Mesenchymal stem cell (in vitro differentiated cells and primary cell): Measurements from ENCODE around the gene YIF1A.

Experiments used
- DNase-seq: peaks from one replicate; pipeline ENCODE4 v3.0.0-alpha.2; 2013
- H2AFZ ChIP-seq: one replicate; pipeline ENCODE4 v1.6.1; 2013; ENCODE audit warnings: low read depth, mild to moderate bottlenecking, control low read depth, inconsistent platforms, low read length, moderate library complexity
- H2AK5ac ChIP-seq: 2 replicates; pipeline ENCODE4 v1.6.1; 2013; ENCODE audit warnings: low read length, moderate library complexity, mild to moderate bottlenecking, inconsistent platforms; ENCODE audit not compliant: severe bottlenecking
- H2BK120ac ChIP-seq: one replicate; pipeline ENCODE4 v1.6.1; 2013; ENCODE audit warnings: low read depth, mild to moderate bottlenecking, inconsistent platforms, low read length, moderate library complexity
- H2BK12ac ChIP-seq, 2 experiments: one replicate each; pipeline ENCODE4 v1.6.1; 2013; ENCODE audit warnings: inconsistent platforms in 2 of 2, low read length in 2 of 2, mild to moderate bottlenecking in 2 of 2, moderate library complexity in 2 of 2, control low read depth in 1 of 2
- H2BK15ac ChIP-seq: one replicate; pipeline ENCODE4 v1.6.1; 2013; ENCODE audit warnings: mild to moderate bottlenecking, low read depth, inconsistent platforms; ENCODE audit not compliant: poor library complexity, severe bottlenecking
- H2BK5ac ChIP-seq: 2 replicates; pipeline ENCODE4 v1.6.1; 2013; ENCODE audit warnings: low read depth, mild to moderate bottlenecking, low read length, control low read depth, inconsistent platforms; ENCODE audit not compliant: poor library complexity, severe bottlenecking
- H3K14ac ChIP-seq, 2 experiments: one replicate each; pipeline ENCODE4 v1.6.1; 2013; ENCODE audit warnings: inconsistent platforms in 2 of 2, low read length in 2 of 2, control low read depth in 1 of 2, mild to moderate bottlenecking in 1 of 2, moderate library complexity in 1 of 2
- H3K18ac ChIP-seq, 2 experiments: one replicate each; pipeline ENCODE4 v1.6.1; 2013; ENCODE audit warnings: inconsistent platforms in 2 of 2, low read length in 2 of 2, control low read depth in 1 of 2, low read depth in 1 of 2, mild to moderate bottlenecking in 1 of 2
- H3K23ac ChIP-seq, 2 experiments: one replicate each; pipeline ENCODE4 v1.6.1; 2013; ENCODE audit warnings: inconsistent platforms in 2 of 2, low read length in 2 of 2, mild to moderate bottlenecking in 2 of 2, moderate library complexity in 2 of 2, control low read depth in 1 of 2
- H3K27ac ChIP-seq: 2 replicates; pipeline ENCODE4 v1.5.1; 2013; ENCODE audit warnings: mild to moderate bottlenecking, moderate library complexity, low read length, control low read depth, inconsistent platforms; ENCODE audit not compliant: poor library complexity, severe bottlenecking
- H3K27me3 ChIP-seq, 2 experiments: 2 replicates each; pipeline versions ENCODE4 v1.6.1 to v1.7.0; 2013; ENCODE audit warnings: low read length in 2 of 2, mild to moderate bottlenecking in 2 of 2, moderate library complexity in 2 of 2, control low read depth in 1 of 2, inconsistent platforms in 1 of 2; ENCODE audit not compliant: control insufficient read depth in 1 of 2, insufficient read depth in 1 of 2
- H3K36me3 ChIP-seq, 2 experiments: 2 replicates each; pipeline versions ENCODE4 v1.6.1 to v1.7.0; 2013; ENCODE audit warnings: low read length in 2 of 2, control low read depth in 1 of 2, inconsistent platforms in 1 of 2, low read depth in 1 of 2, mild to moderate bottlenecking in 1 of 2; ENCODE audit not compliant: insufficient read depth in 2 of 2, control insufficient read depth in 1 of 2
- H3K4ac ChIP-seq, 2 experiments: one replicate each; pipeline ENCODE4 v1.6.1; 2013; ENCODE audit warnings: inconsistent platforms in 2 of 2, low read length in 2 of 2, mild to moderate bottlenecking in 2 of 2, moderate library complexity in 2 of 2, control low read depth in 1 of 2, low read depth in 1 of 2
- H3K4me1 ChIP-seq: 2 replicates; pipeline ENCODE4 v1.6.1; 2013; ENCODE audit warnings: low read depth, low read length, control low read depth; ENCODE audit not compliant: control insufficient read depth, insufficient read depth
- H3K4me2 ChIP-seq: 2 replicates; pipeline ENCODE4 v1.6.1; 2013; ENCODE audit warnings: low read length, mild to moderate bottlenecking, inconsistent platforms; ENCODE audit not compliant: poor library complexity, severe bottlenecking
- H3K4me3 ChIP-seq, 2 experiments: 2 replicates each; pipeline versions ENCODE4 v1.5.1 to v1.7.0; 2013; ENCODE audit warnings: low read length in 2 of 2, mild to moderate bottlenecking in 2 of 2, control low read depth in 1 of 2, low read depth in 1 of 2; ENCODE audit not compliant: insufficient read depth in 1 of 2
- H3K79me1 ChIP-seq: replicated peaks from 2 replicates; pipeline ENCODE4 v1.6.1; 2013; ENCODE audit warnings: mild to moderate bottlenecking, control low read depth, low read length, inconsistent platforms; ENCODE audit not compliant: poor library complexity, severe bottlenecking
- H3K9ac ChIP-seq: 2 replicates; pipeline ENCODE4 v1.7.0; 2013; ENCODE audit warnings: mild to moderate bottlenecking, low read length, moderate library complexity
- H3K9me3 ChIP-seq: 2 replicates; pipeline ENCODE4 v1.7.0; 2013; ENCODE audit warnings: mild to moderate bottlenecking, low read length; ENCODE audit not compliant: control insufficient read depth
- H4K8ac ChIP-seq: one replicate; pipeline ENCODE4 v1.6.1; 2013; ENCODE audit warnings: inconsistent platforms, mild to moderate bottlenecking, low read length, moderate library complexity
- H4K91ac ChIP-seq: one replicate; pipeline ENCODE4 v1.6.1; 2013; ENCODE audit warnings: mild to moderate bottlenecking, low read length, inconsistent platforms
- WGBS: methylation state at CpG from one replicate; pipeline ENCODE4 v1.1.7; 2013; ENCODE audit warnings: mixed read lengths; 5-methylcytosine and 5-hydroxymethylcytosine counted together

Gene YIF1A

GRCh38 chr11:66281001-66281400 is 7.9 kb downstream of the YIF1A start:
- Histone ChIP-seq H3K9ac (no peak overlapping the region), H3K36me3 (peaks cover 32 to 43% of the 10 kb centered on the region in 2 experiments), H4K91ac (no peak overlapping the region), H2BK120ac (no peak overlapping the region), H3K4me1 (peaks cover 37% of the 10 kb centered on the region), H3K23ac (no peak overlapping the region), H3K9me3 (no peaks in the 10 kb centered on the region), H3K4me3 (no peak overlapping the region), H3K4ac (no peak overlapping the region), H2BK5ac (no peak overlapping the region), H2BK15ac (no peak overlapping the region), H3K79me1 (peaks cover 20% of the 10 kb centered on the region), H3K18ac (no peak overlapping the region), H4K8ac (no peak overlapping the region), H2AK5ac (no peak overlapping the region), H2BK12ac (no peak overlapping the region), H3K27me3 (peaks cover 7 to 13% of the 10 kb centered on the region in 2 experiments), H3K4me2 (no peak overlapping the region), H3K27ac (no peak overlapping the region), H3K14ac (no peak overlapping the region), H2AFZ (no peak overlapping the region)
- WGBS = 71% methylated on average over 5 of the region's 6 CpGs
- peak; percentile 32 for DNase-seq

GRCh38 chr11:66280428-66280827 is 8.5 kb downstream of the YIF1A start:
- Histone ChIP-seq H2BK120ac (no peak overlapping the region), H2BK15ac (no peak overlapping the region), H2AK5ac (no peak overlapping the region), H4K8ac (no peak overlapping the region), H4K91ac (no peak overlapping the region), H3K27me3 (peaks cover 7 to 13% of the 10 kb centered on the region in 2 experiments), H3K27ac (no peak overlapping the region), H3K9me3 (no peaks in the 10 kb centered on the region), H2BK12ac (no peak overlapping the region), H2BK5ac (no peak overlapping the region), H2AFZ (no peak overlapping the region), H3K4me2 (no peak overlapping the region), H3K14ac (no peak overlapping the region), H3K4me1 (peaks cover 31% of the 10 kb centered on the region), H3K79me1 (peaks cover 15% of the 10 kb centered on the region), H3K36me3 (peaks cover 32 to 43% of the 10 kb centered on the region in 2 experiments), H3K18ac (no peak overlapping the region), H3K9ac (no peak overlapping the region), H3K4ac (no peak overlapping the region), H3K23ac (no peak overlapping the region), H3K4me3 (no peak overlapping the region)
- 82% methylated on average over 14 of the region's 14 CpGs for WGBS
- DNase-seq = no peak

- Histone ChIP-seq H3K27me3 (peaks cover 7 to 13% of the 10 kb centered on the region in 2 experiments), H3K4me3 (no peak overlapping the region), H2BK12ac (no peak overlapping the region), H2BK120ac (no peak overlapping the region), H4K91ac (no peak overlapping the region), H3K79me1 (peaks cover 3% of the 10 kb centered on the region), H2BK15ac (peak overlapping the region; percentile 27), H3K9me3 (no peaks in the 10 kb centered on the region), H3K4me1 (peaks cover 29% of the 10 kb centered on the region), H2BK5ac (no peak overlapping the region), H3K14ac (no peak overlapping the region), H3K18ac (no peak overlapping the region), H3K27ac (no peak overlapping the region), H3K4ac (no peak overlapping the region), H4K8ac (no peak overlapping the region), H3K4me2 (no peak overlapping the region), H3K36me3 (peaks cover 31 to 43% of the 10 kb centered on the region in 2 experiments), H2AFZ (no peak overlapping the region), H2AK5ac (no peak overlapping the region), H3K9ac (peak overlapping the region; percentile 26), H3K23ac (peak overlapping the region in 1 of 2 experiments; percentile 36)
- WGBS = 51% methylated on average over 15 of the region's 15 CpGs
- no peak for DNase-seq
Measured at GRCh38 chr11:66279092-66279734, 9.7 kb downstream of the YIF1A start.

DNA sequence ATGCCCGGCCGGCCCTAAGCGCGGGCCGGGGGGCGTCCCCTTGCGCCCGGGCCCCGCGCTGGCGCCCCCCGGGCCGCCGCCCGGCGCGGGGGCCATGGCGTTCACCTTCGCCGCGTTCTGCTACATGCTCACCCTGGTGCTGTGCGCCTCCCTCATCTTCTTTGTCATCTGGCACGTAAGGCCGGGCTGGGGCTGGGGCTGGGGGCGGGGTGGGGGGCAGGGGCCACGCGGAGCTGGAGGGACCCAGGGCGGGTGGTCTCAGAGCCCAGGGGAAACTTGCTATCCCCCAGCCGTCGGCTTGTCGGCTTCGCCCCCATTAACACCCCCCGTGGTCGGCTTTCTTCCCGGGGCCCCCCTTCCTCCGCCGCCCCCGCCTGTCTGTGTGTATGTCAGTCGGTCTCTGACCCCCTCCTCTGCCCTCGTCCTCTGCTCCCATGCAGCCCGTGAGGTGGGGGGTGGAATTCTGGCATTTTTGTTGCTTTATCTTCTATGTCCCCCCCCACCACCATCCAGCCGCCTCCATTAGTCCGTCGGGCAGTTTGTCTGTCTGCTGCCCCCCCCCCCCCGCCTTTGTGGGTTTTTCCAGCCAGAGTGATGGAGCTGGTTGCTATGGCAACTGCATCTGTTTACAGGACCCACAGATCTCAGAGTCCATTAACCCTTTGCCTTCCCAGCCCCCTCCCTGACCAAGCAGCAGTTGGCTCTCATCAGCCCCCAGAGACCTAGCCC is 10.4 kb downstream of the YIF1A start:
- Histone ChIP-seq H3K79me1 (peaks cover 4% of the 10 kb centered on the region), H3K4ac (no peak overlapping the region), H3K36me3 (peaks cover 35 to 43% of the 10 kb centered on the region in 2 experiments), H3K4me2 (peak overlapping the region; percentile 79), H2AK5ac (no peak overlapping the region), H4K8ac (no peak overlapping the region), H3K4me1 (peaks cover 29% of the 10 kb centered on the region), H3K23ac (no peak overlapping the region), H3K18ac (no peak overlapping the region), H3K27me3 (peaks cover 7 to 13% of the 10 kb centered on the region in 2 experiments), H2BK5ac (no peak overlapping the region), H3K27ac (no peak overlapping the region), H2AFZ (no peak overlapping the region), H2BK15ac (peak overlapping the region; percentile 27), H2BK120ac (no peak overlapping the region), H3K4me3 (peak overlapping the region in 1 of 2 experiments; percentile 26), H4K91ac (no peak overlapping the region), H3K14ac (no peak overlapping the region), H3K9me3 (no peaks in the 10 kb centered on the region), H2BK12ac (no peak overlapping the region), H3K9ac (peak overlapping the region; percentile 26)
- DNase-seq = peak; percentile 52
- 1% methylated on average over 11 of the region's 45 CpGs for whole genome bisulfite sequencing
